HepG2 (cell line): Measurements from ENCODE around the gene SIX4. TPM values are rescaled to one million over a fixed set of nuclear protein-coding genes. Genes with fewer than 3 reads are reported as not detected.

ENCODE experiments used
- CBFB ChIP-seq: sonication (generic); formaldehyde crosslinking; IDR thresholded peaks from 2 replicates; pipeline ENCODE4 v1.4.0; 2020; ENCODE audit warnings: missing genetic modification reagents
- GPBP1L1 ChIP-seq: sonication (generic); formaldehyde crosslinking; IDR thresholded peaks from 2 replicates; pipeline ENCODE4 v1.5.0; 2020; ENCODE audit warnings: mild to moderate bottlenecking, missing genetic modification reagents
- HNRNPH1 ChIP-seq: fragments of 200-400 bp; formaldehyde crosslinking; optimal IDR thresholded peaks from 2 replicates; pipeline ENCODE3; 2017; ENCODE audit warnings: mild to moderate bottlenecking, low read depth, low read length
- RFX5 ChIP-seq: IDR thresholded peaks from 2 replicates; pipeline ENCODE4 v1.6.1; 2011; ENCODE audit warnings: low read depth, low read length, improper control_type of control experiment
- SNRNP70 ChIP-seq: fragments of 200-400 bp; formaldehyde crosslinking; IDR thresholded peaks from 2 replicates; pipeline ENCODE4 v1.6.1; 2017; ENCODE audit warnings: mild to moderate bottlenecking, low read depth, low read length, moderate library complexity
- XBP1 ChIP-seq: sonication (generic); formaldehyde crosslinking; IDR thresholded peaks from 2 replicates; pipeline ENCODE4 v1.5.0; 2020; ENCODE audit warnings: missing genetic modification reagents
- ZNF331 ChIP-seq: sonication (generic); formaldehyde crosslinking; IDR thresholded peaks from 2 replicates; pipeline ENCODE4 v1.4.0; 2020; ENCODE audit warnings: missing genetic modification reagents
- ZNF558 ChIP-seq: sonication (generic); formaldehyde crosslinking; IDR thresholded peaks from 2 replicates; pipeline ENCODE4 v1.9.0; 2022; ENCODE audit warnings: mild to moderate bottlenecking, missing genetic modification reagents, borderline replicate concordance
- ZNF569 ChIP-seq: sonication (generic); formaldehyde crosslinking; IDR thresholded peaks from 2 replicates; pipeline ENCODE4 v1.5.0; 2020; ENCODE audit warnings: mild to moderate bottlenecking, missing genetic modification reagents, moderate library complexity, borderline replicate concordance
- ZNF574 ChIP-seq: sonication (generic); formaldehyde crosslinking; IDR thresholded peaks from 2 replicates; pipeline ENCODE4 v1.4.0; 2020; ENCODE audit warnings: missing genetic modification reagents
- ZNF614 ChIP-seq: IDR thresholded peaks from 2 replicates; pipeline ENCODE4 v1.6.1; 2018; ENCODE audit warnings: missing biosample characterization, missing genetic modification reagents, inconsistent platforms, borderline replicate concordance
- polyA plus RNA-seq, 8 experiments: library from polyadenylated mRNA; depleted of rRNA in 3 of 8; stranded (reverse) in 7 of 8; unstranded in 1 of 8; fragments of >200 nt; fragmentation: Illumina TruSeq in 4 of 8; extraction: Trizol in 4 of 8; gene quantifications; 2 replicates each; pipeline versions ENCODE4 v1.2.1 to v1.2.3, GENCODE V29; 2011 to 2016; ENCODE audit warnings: low read depth in 4 of 8, missing spikeins in 1 of 8, mixed read lengths in 1 of 8; ENCODE audit not compliant: insufficient read depth in 1 of 8
- total RNA-seq, 5 experiments: library from RNA; depleted of rRNA; stranded (reverse); fragments of >200 nt; fragmentation: Illumina TruSeq; extraction: Trizol; gene quantifications; 2 replicates each; pipeline ENCODE4 v1.2.3, GENCODE V29; 2016; ENCODE audit warnings: low read depth in 1 of 5
- TF ChIP-seq, protein P1 (sequence below): sonication (generic); formaldehyde crosslinking; IDR thresholded peaks from 2 replicates; pipeline ENCODE4 v1.9.0; 2021; ENCODE audit warnings: missing genetic modification reagents, borderline replicate concordance
- TF ChIP-seq, protein P2 (sequence below): sonication (generic); formaldehyde crosslinking; IDR thresholded peaks from 2 replicates; pipeline ENCODE4 v1.8.0; 2022; ENCODE audit warnings: missing genetic modification reagents, mild to moderate bottlenecking, moderate library complexity, borderline replicate concordance
- TF ChIP-seq, protein P3 (sequence below): sonication (generic); formaldehyde crosslinking; IDR thresholded peaks from 2 replicates; pipeline ENCODE4 v1.4.0; 2020; ENCODE audit warnings: missing genetic modification reagents, borderline replicate concordance

The SIX4 gene
- total and polyA plus RNA-seq, 2 of the 13 experiments (the other 11 are each of a cell fraction or from before 2014, with no cell fraction given) = 5.0 to 6.0 TPM

DNA sequence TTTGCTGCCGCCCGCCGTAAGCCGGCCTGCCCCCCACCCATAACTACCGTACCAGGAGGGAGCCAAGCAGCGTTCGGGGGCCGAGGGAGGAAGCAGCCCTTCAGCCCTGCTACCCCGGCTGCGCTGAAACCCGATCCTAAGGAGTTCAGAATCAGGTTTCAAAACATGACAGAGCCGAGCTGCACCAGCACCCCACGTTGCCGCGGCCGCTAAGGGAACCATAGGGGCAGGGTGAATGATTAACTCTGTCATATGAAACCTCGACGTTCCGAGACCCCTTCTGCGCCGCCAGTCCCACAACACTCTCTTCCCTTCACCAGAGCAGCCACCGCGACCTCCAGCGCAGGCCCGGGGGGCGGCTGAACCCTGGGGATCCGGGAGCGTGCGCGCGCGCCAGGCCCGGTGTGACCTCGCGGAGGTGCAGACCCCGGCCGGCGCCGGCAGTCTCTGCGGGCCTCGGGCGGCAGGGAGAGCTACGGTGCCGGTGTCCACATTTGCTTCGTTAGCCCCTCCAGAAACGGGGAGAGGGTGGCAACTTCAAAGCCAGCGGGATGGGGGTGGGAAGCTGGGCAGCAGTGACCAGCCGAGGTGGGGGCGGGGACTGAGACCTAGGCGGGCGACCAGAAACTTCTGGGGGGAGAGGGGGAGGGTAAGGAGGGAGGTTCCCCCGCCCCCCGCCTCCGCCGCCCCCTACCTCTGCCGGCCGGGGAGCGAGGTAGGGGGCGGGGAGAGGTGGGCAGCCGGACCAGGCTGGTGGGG lies 1.6 kb downstream of the SIX4 start (continued):
- TF ChIP-seq, protein P1, sequence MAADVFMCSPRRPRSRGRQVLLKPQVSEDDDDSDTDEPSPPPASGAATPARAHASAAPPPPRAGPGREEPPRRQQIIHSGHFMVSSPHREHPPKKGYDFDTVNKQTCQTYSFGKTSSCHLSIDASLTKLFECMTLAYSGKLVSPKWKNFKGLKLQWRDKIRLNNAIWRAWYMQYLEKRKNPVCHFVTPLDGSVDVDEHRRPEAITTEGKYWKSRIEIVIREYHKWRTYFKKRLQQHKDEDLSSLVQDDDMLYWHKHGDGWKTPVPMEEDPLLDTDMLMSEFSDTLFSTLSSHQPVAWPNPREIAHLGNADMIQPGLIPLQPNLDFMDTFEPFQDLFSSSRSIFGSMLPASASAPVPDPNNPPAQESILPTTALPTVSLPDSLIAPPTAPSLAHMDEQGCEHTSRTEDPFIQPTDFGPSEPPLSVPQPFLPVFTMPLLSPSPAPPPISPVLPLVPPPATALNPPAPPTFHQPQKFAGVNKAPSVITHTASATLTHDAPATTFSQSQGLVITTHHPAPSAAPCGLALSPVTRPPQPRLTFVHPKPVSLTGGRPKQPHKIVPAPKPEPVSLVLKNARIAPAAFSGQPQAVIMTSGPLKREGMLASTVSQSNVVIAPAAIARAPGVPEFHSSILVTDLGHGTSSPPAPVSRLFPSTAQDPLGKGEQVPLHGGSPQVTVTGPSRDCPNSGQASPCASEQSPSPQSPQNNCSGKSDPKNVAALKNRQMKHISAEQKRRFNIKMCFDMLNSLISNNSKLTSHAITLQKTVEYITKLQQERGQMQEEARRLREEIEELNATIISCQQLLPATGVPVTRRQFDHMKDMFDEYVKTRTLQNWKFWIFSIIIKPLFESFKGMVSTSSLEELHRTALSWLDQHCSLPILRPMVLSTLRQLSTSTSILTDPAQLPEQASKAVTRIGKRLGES (CRISPR knock-in tag) = no peak
- no peak; the same call in 1 of the 2 replicates for TF ChIP-seq CBFB (CRISPR knock-in tag)
- TF ChIP-seq ZNF331 (CRISPR knock-in tag) = no peak
- TF ChIP-seq, protein P2, sequence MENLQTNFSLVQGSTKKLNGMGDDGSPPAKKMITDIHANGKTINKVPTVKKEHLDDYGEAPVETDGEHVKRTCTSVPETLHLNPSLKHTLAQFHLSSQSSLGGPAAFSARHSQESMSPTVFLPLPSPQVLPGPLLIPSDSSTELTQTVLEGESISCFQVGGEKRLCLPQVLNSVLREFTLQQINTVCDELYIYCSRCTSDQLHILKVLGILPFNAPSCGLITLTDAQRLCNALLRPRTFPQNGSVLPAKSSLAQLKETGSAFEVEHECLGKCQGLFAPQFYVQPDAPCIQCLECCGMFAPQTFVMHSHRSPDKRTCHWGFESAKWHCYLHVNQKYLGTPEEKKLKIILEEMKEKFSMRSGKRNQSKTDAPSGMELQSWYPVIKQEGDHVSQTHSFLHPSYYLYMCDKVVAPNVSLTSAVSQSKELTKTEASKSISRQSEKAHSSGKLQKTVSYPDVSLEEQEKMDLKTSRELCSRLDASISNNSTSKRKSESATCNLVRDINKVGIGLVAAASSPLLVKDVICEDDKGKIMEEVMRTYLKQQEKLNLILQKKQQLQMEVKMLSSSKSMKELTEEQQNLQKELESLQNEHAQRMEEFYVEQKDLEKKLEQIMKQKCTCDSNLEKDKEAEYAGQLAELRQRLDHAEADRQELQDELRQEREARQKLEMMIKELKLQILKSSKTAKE (CRISPR knock-in tag) = no peak
- TF ChIP-seq, protein P3, sequence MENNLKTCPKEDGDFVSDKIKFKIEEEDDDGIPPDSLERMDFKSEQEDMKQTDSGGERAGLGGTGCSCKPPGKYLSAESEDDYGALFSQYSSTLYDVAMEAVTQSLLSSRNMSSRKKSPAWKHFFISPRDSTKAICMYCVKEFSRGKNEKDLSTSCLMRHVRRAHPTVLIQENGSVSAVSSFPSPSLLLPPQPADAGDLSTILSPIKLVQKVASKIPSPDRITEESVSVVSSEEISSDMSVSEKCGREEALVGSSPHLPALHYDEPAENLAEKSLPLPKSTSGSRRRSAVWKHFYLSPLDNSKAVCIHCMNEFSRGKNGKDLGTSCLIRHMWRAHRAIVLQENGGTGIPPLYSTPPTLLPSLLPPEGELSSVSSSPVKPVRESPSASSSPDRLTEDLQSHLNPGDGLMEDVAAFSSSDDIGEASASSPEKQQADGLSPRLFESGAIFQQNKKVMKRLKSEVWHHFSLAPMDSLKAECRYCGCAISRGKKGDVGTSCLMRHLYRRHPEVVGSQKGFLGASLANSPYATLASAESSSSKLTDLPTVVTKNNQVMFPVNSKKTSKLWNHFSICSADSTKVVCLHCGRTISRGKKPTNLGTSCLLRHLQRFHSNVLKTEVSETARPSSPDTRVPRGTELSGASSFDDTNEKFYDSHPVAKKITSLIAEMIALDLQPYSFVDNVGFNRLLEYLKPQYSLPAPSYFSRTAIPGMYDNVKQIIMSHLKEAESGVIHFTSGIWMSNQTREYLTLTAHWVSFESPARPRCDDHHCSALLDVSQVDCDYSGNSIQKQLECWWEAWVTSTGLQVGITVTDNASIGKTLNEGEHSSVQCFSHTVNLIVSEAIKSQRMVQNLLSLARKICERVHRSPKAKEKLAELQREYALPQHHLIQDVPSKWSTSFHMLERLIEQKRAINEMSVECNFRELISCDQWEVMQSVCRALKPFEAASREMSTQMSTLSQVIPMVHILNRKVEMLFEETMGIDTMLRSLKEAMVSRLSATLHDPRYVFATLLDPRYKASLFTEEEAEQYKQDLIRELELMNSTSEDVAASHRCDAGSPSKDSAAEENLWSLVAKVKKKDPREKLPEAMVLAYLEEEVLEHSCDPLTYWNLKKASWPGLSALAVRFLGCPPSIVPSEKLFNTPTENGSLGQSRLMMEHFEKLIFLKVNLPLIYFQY (CRISPR knock-in tag) = no peak
- no peak for TF ChIP-seq SNRNP70
- peak; percentile 59; the same call in 1 of the 2 replicates for TF ChIP-seq ZNF558 (CRISPR knock-in tag)
- TF ChIP-seq ZNF569 (CRISPR knock-in tag) = 0 out of 2 replicates have a peak, but pooled peaks have one; percentile 64
- TF ChIP-seq RFX5 = no peak
- TF ChIP-seq HNRNPH1 = no peak
- no peak for TF ChIP-seq XBP1
- TF ChIP-seq ZNF574 = peak; percentile 33; the same call in 1 of the 2 replicates
- no peak for TF ChIP-seq ZNF614
- TF ChIP-seq GPBP1L1 (CRISPR knock-in tag) = no peak
